Measurements from ENCODE around the gene PRKG1. TPM values are rescaled to one million over a fixed set of nuclear protein-coding genes. Genes with fewer than 3 reads are reported as not detected.

PRKG1 gene
- total RNA-seq, 1 experiment from 2014 or later, result 10.4 TPM

- TF ChIP-seq CTCF (conservative IDR thresholded peaks at IDR 0.05), result no peak
- no CpG with 5 or more reads among the region's 2 CpGs for WGBS (ENCODE audit: extremely low coverage, insufficient read length, low lambda C conversion rate)
- H3K36me3 Mint-ChIP-seq (ENCODE audit: insufficient read depth in 1 of 3, low read depth in 3 of 3), result peaks cover 3 to 10% (median 6%) of the 10 kb centered on the region in 3 experiments
Measured at GRCh38 chr10:51168086-51168815, 94.0 kb downstream of the PRKG1 start.

More at GRCh38 chr10:51168086-51168815, 94.0 kb downstream of the PRKG1 start:
- Histone ChIP-seq H3K27me3 (ENCODE audit: insufficient read depth, low read length) (no peaks in the 10 kb centered on the region), H3K14ac (ENCODE audit: insufficient read depth, low read length) (no peak overlapping the region), H2BK15ac (ENCODE audit: low read depth, low read length) (no peak overlapping the region), H3K4me2 (ENCODE audit: insufficient read depth, insufficient read length, low read length) (no peak overlapping the region), H3K18ac (ENCODE audit: insufficient read length, low read depth, low read length) (no peak overlapping the region), H3K4me1 (ENCODE audit: insufficient read depth, low read length) (peaks cover 2% of the 10 kb centered on the region; the same call in 1 of the 2 replicates), H3K4ac (ENCODE audit: low read depth, low read length) (no peak overlapping the region), H3K27ac (ENCODE audit: insufficient read length, low read depth, low read length) (no peak overlapping the region), H3K79me1 (ENCODE audit: insufficient read depth, low read depth, low read length, poor library complexity, severe bottlenecking) (no peaks in the 10 kb centered on the region), H4K8ac (replicated peaks; ENCODE audit: insufficient read length, low read depth, low read length) (no peak overlapping the region), H3T11ph (ENCODE audit: low read length) (no peak overlapping the region), H4K91ac (ENCODE audit: insufficient read length, low read depth, low read length) (no peak overlapping the region), H3K9ac (ENCODE audit: extremely low read depth, insufficient read length, low read length) (no peak overlapping the region), H2BK12ac (ENCODE audit: insufficient read length, low read depth, low read length) (no peak overlapping the region), H2BK20ac (ENCODE audit: low read depth, low read length, poor library complexity, severe bottlenecking) (no peak overlapping the region), H3K23me2 (ENCODE audit: insufficient read length, low read depth, low read length, poor library complexity, severe bottlenecking) (no peaks in the 10 kb centered on the region), H3K79me2 (ENCODE audit: insufficient read depth, low read length) (no peaks in the 10 kb centered on the region), H2BK5ac (ENCODE audit: insufficient read length, low read length) (no peak overlapping the region), H4K20me1 (ENCODE audit: control insufficient read depth, insufficient read depth, insufficient read length) (no peaks in the 10 kb centered on the region), H2AFZ (ENCODE audit: low read length) (no peak overlapping the region), H3K9me3 (ENCODE audit: control insufficient read depth, low read depth, low read length) (no peaks in the 10 kb centered on the region), H3K56ac (ENCODE audit: insufficient read length, low read depth, low read length) (no peak overlapping the region), H3K23ac (ENCODE audit: insufficient read length, low read depth, low read length) (no peak overlapping the region), H2BK120ac (ENCODE audit: low read depth, low read length, poor library complexity, severe bottlenecking) (no peak overlapping the region), H4K5ac (ENCODE audit: insufficient read length, low read depth, low read length) (no peak overlapping the region), H2AK5ac (ENCODE audit: insufficient read length, low read length) (no peak overlapping the region)
- no peak overlapping the region for H3K27ac Mint-ChIP-seq
- peaks cover 6% of the 10 kb centered on the region in 2 experiments for H3K4me1 Mint-ChIP-seq
- no peak overlapping the region for H3K4me3 Mint-ChIP-seq
- no peak for DNase-seq
- peaks cover 4 to 6% of the 10 kb centered on the region in 2 experiments for H3K9me3 Mint-ChIP-seq
- H3K27me3 Mint-ChIP-seq (ENCODE audit: low read depth), result no peaks in the 10 kb centered on the region

Measured in H9 (cell line).